Parathyroid adenoma (tissue), 2 donors: ENCODE measurements around the gene GNG14.

Experiments
- H2AFZ ChIP-seq: fragments of 300-600 bp; sonication (generic); one replicate; pipeline ENCODE4 v1.7.0; 2017; ENCODE audit warnings: antibody characterized with exemption, mild to moderate bottlenecking
- H3K27ac ChIP-seq: fragments of 300-600 bp; sonication (generic); one replicate; pipeline ENCODE4 v1.7.0; 2017
- H3K27me3 ChIP-seq: fragments of 300-600 bp; sonication (generic); one replicate; pipeline ENCODE4 v1.7.0; 2017; ENCODE audit warnings: low read length; ENCODE audit not compliant: control insufficient read depth, insufficient read depth
- H3K36me3 ChIP-seq: fragments of 300-600 bp; sonication (generic); one replicate; pipeline ENCODE4 v1.7.0; 2017; ENCODE audit warnings: low read length; ENCODE audit not compliant: control insufficient read depth, insufficient read depth
- H3K4me1 ChIP-seq: fragments of 300-600 bp; sonication (generic); one replicate; pipeline ENCODE4 v1.7.0; 2017; ENCODE audit warnings: control low read depth
- H3K4me2 ChIP-seq: fragments of 300-600 bp; sonication (generic); one replicate; pipeline ENCODE4 v1.7.0; 2017; ENCODE audit warnings: low read length
- H3K4me3 ChIP-seq: fragments of 300-600 bp; sonication (generic); one replicate; pipeline ENCODE4 v1.7.0; 2017; ENCODE audit warnings: low read depth, low read length
- H3K79me2 ChIP-seq: fragments of 300-600 bp; sonication (generic); one replicate; pipeline ENCODE4 v1.7.0; 2017; ENCODE audit warnings: control low read depth
- H3K9ac ChIP-seq: fragments of 300-600 bp; sonication (generic); one replicate; pipeline ENCODE4 v1.7.0; 2017; ENCODE audit warnings: mild to moderate bottlenecking
- H3K9me3 ChIP-seq: fragments of 300-600 bp; sonication (generic); one replicate; pipeline ENCODE4 v1.7.0; 2017; ENCODE audit warnings: low read length; ENCODE audit not compliant: control insufficient read depth
- TF ChIP-seq, protein P1 (sequence below): fragments of 300-600 bp; sonication (generic); IDR thresholded peaks from one replicate; pipeline ENCODE4 v1.7.0; 2017; ENCODE audit warnings: antibody characterized with exemption, mild to moderate bottlenecking
- donor health status: primary hyperparathyroidism.

Gene GNG14

DNA sequence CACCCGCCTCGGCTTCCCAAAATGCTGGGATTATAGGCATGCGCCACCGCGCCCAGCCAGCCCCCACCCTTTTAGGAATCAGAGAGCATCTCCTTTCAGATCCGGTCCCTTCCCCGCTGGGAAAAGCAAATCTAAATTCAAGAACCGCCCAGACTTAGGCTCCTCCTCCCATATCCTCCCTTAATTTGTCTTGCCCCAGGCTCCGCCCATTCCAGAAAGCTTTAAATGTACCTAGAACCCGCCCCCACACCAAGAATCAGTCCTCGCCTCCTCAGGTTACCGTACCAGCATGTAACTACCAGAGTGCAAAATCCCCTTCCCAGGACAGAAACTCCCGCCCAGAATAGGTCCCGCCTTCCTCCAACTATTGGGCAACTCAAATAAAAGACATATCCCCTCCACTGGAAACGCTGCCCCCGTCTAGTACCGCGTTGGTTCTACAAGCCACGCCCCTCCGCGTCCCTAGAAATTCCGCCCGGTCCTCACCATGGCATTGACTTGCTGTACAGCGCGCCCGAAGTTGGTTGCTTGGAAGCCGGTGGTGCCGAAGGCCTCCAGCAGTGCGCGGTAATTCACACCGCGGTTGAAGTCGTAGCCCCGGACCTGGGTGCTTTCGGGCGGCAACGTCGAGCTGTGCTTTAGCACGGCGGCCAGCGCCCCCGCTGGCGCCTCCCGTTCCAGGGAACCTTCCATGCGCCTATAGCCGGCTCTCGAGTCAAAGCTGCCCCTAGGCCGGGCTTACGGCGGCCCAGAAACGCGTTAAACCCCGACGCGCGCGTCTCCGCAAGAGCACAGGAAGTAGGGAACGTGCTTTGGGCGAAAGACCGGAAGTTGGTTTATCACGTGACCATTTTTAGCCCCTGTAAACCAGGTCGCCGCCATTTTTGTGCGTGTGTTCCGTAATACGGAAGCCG lies 6.5 kb upstream of the GNG14 start, which contains the start of gene DHPS:
Gene DHPS (minus strand): TSS at position 807 of the 914 bp plus-strand sequence. CDS start 114 bp downstream, at position 693.
- Histone ChIP-seq H2AFZ (peak within 1 kb of the TSS; percentile 90), H3K27ac (peak within 1 kb of the TSS; percentile 98), H3K4me3 (peak within 1 kb of the TSS; percentile 100), H3K4me2 (peak within 1 kb of the TSS; percentile 96), H3K27me3 (no peaks in the 10 kb centered on the region), H3K9me3 (no peaks in the 10 kb centered on the region), H3K9ac (peak within 1 kb of the TSS; percentile 51), H3K4me1 (peaks cover 4% of the 10 kb centered on the region), H3K79me2 (peaks cover 2% of the 10 kb centered on the region), H3K36me3 (no peaks in the 10 kb centered on the region)
- TF ChIP-seq, protein P1, sequence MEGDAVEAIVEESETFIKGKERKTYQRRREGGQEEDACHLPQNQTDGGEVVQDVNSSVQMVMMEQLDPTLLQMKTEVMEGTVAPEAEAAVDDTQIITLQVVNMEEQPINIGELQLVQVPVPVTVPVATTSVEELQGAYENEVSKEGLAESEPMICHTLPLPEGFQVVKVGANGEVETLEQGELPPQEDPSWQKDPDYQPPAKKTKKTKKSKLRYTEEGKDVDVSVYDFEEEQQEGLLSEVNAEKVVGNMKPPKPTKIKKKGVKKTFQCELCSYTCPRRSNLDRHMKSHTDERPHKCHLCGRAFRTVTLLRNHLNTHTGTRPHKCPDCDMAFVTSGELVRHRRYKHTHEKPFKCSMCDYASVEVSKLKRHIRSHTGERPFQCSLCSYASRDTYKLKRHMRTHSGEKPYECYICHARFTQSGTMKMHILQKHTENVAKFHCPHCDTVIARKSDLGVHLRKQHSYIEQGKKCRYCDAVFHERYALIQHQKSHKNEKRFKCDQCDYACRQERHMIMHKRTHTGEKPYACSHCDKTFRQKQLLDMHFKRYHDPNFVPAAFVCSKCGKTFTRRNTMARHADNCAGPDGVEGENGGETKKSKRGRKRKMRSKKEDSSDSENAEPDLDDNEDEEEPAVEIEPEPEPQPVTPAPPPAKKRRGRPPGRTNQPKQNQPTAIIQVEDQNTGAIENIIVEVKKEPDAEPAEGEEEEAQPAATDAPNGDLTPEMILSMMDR = peak; percentile 17

DNA sequence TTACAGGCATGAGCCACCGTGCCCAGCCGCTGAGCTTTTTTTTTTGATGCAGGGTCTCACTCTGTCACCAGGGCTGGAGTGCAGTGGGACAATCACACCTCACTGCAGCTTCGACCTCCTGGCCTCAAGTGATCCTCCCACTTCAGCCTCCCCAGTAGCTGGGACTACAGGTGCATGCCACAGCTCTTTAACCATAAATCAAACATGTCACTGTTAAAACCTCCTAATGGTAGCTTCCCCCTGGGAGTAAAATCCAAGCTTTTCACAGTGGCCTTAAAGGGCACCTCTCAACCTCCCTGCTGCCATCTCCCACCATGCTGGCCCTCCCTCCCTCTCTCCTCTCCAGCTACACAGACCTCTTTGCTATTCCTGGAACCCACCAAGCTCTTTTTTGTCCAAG lies 2.0 kb upstream of the GNG14 start:
- TF ChIP-seq, protein P1 = no peak
- Histone ChIP-seq H3K27ac (no peak overlapping the region), H3K27me3 (no peaks in the 10 kb centered on the region), H3K4me3 (no peak overlapping the region), H3K79me2 (no peaks in the 10 kb centered on the region), H3K36me3 (no peaks in the 10 kb centered on the region), H3K4me1 (no peaks in the 10 kb centered on the region), H3K4me2 (no peak overlapping the region), H3K9me3 (no peaks in the 10 kb centered on the region), H2AFZ (no peak overlapping the region), H3K9ac (no peak overlapping the region)

DNA sequence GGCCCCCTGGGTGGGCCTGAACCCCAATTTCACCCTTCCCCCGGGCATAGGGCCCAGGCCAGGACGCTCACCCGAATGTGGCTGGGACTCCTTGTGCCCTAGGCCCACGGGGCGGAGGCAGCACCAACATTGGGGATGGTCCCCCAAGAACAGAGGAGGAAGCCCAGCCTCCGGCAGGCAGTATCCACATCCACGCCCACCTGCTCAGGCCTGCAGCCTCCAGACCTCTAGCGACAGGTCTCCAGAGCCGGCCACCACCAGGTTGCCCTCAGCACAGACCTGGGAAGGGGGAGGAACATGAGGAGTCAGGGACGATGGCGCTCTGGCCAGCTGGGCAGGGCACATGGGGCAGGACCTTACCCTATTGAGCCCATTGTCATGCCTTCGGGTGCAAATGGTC lies 1.2 kb downstream of the GNG14 start:
- Histone ChIP-seq H3K27ac (no peak overlapping the region), H3K4me1 (no peaks in the 10 kb centered on the region), H3K27me3 (no peaks in the 10 kb centered on the region), H3K4me2 (no peak overlapping the region), H3K79me2 (no peaks in the 10 kb centered on the region), H3K4me3 (no peak overlapping the region), H3K9me3 (no peaks in the 10 kb centered on the region), H2AFZ (no peak overlapping the region), H3K36me3 (no peaks in the 10 kb centered on the region), H3K9ac (no peak overlapping the region)
- TF ChIP-seq, protein P1 = no peak

DNA sequence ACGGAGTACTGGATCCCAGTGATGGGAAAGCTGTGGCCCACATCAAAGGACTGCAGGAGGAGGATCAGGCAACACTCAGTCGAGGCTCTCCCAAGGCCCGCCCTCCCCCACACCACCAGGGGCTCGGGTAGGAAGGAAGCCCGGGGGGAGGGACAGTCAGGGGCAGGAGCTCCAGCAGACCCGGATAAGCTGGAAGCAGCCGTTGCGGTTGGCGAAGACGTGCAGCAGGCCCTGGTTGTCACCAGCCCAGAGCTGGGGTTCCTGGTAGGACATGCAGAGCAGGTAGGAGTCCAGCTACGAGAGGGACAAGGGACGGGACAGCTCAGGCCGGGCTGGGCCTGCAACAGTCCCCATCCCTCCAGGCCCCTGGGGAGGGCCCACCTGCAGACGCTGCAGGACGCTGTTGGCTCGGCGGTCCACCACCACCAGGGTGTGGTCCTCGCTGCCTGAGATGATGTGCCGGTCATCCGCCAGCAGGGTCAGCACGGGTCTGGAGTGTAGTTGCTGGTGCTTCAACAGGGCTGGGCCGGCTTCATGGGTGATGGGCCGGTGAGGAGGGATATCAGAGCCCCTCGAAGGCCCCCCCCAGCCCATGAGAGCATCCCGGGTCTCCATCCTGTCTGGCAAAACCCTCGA lies 1.9 kb downstream of the GNG14 start:
- H2AFZ ChIP-seq = no peak overlapping the region
- no peak overlapping the region for H3K4me2 ChIP-seq
- H3K4me1 ChIP-seq = no peaks in the 10 kb centered on the region
- no peaks in the 10 kb centered on the region for H3K9me3 ChIP-seq
- TF ChIP-seq, protein P1 = no peak
- H3K27ac ChIP-seq = no peak overlapping the region
- H3K79me2 ChIP-seq = no peaks in the 10 kb centered on the region
- H3K9ac ChIP-seq = no peak overlapping the region
- H3K36me3 ChIP-seq = no peaks in the 10 kb centered on the region
- H3K27me3 ChIP-seq = no peaks in the 10 kb centered on the region
- no peak overlapping the region for H3K4me3 ChIP-seq
